ENCODE measurements around the gene NR2F1. TPM values are rescaled to one million over a fixed set of nuclear protein-coding genes. Genes with fewer than 3 reads are reported as not detected.

The NR2F1 gene
- total RNA-seq, 1 experiment from 2014 or later: not detected

GRCh38 chr5:93570294-93571113 is 12.5 kb upstream of the NR2F1 start:
- Histone ChIP-seq H2AFZ (ENCODE audit: low read length) (no peak overlapping the region), H3K27me3 (ENCODE audit: insufficient read depth, low read length) (peaks cover 62% of the 10 kb centered on the region), H2BK120ac (ENCODE audit: low read depth, low read length, poor library complexity, severe bottlenecking) (no peak overlapping the region), H3K9me3 (ENCODE audit: control insufficient read depth, low read depth, low read length) (no peaks in the 10 kb centered on the region), H3K18ac (ENCODE audit: insufficient read length, low read depth, low read length) (no peak overlapping the region), H3K56ac (ENCODE audit: insufficient read length, low read depth, low read length) (no peak overlapping the region), H2BK5ac (ENCODE audit: insufficient read length, low read length) (no peak overlapping the region), H4K91ac (ENCODE audit: insufficient read length, low read depth, low read length) (no peak overlapping the region), H3K23me2 (ENCODE audit: insufficient read length, low read depth, low read length, poor library complexity, severe bottlenecking) (peaks cover 3% of the 10 kb centered on the region), H4K5ac (ENCODE audit: insufficient read length, low read depth, low read length) (no peak overlapping the region), H3K4me1 (ENCODE audit: insufficient read depth, low read length) (peaks cover 3% of the 10 kb centered on the region; the same call in 1 of the 2 replicates), H2AK5ac (ENCODE audit: insufficient read length, low read length) (no peak overlapping the region), H2BK12ac (ENCODE audit: insufficient read length, low read depth, low read length) (no peak overlapping the region), H3K27ac (ENCODE audit: insufficient read length, low read depth, low read length) (no peak overlapping the region), H3T11ph (ENCODE audit: low read length) (no peak overlapping the region), H3K79me2 (ENCODE audit: insufficient read depth, low read length) (no peaks in the 10 kb centered on the region), H3K79me1 (ENCODE audit: insufficient read depth, low read depth, low read length, poor library complexity, severe bottlenecking) (no peaks in the 10 kb centered on the region), H3K14ac (ENCODE audit: insufficient read depth, low read length) (no peak overlapping the region), H3K4ac (ENCODE audit: low read depth, low read length) (no peak overlapping the region), H3K4me2 (ENCODE audit: insufficient read depth, insufficient read length, low read length) (peak overlapping the region; percentile 61), H4K20me1 (ENCODE audit: control insufficient read depth, insufficient read depth, insufficient read length) (no peaks in the 10 kb centered on the region), H4K8ac (replicated peaks; ENCODE audit: insufficient read length, low read depth, low read length) (no peak overlapping the region), H2BK20ac (ENCODE audit: low read depth, low read length, poor library complexity, severe bottlenecking) (no peak overlapping the region), H3K9ac (ENCODE audit: extremely low read depth, insufficient read length, low read length) (no peak overlapping the region), H2BK15ac (ENCODE audit: low read depth, low read length) (no peak overlapping the region), H3K23ac (ENCODE audit: insufficient read length, low read depth, low read length) (no peak overlapping the region)
- H3K27ac Mint-ChIP-seq: no peak overlapping the region
- no peaks in the 10 kb centered on the region for H3K36me3 Mint-ChIP-seq (ENCODE audit: insufficient read depth in 1 of 3, low read depth in 3 of 3)
- peaks cover 12% of the 10 kb centered on the region for H3K27me3 Mint-ChIP-seq (ENCODE audit: low read depth)
- peak; percentile 75 for DNase-seq
- no peaks in the 10 kb centered on the region; a peak in 2 of 5 replicates for H3K9me3 Mint-ChIP-seq
- whole genome bisulfite sequencing (ENCODE audit: extremely low coverage, insufficient read length, low lambda C conversion rate): no CpG with 5 or more reads among the region's 70 CpGs
- TF ChIP-seq CTCF (conservative IDR thresholded peaks at IDR 0.05): peak; percentile 36; the same call in 2 of the 3 replicates
- H3K4me3 Mint-ChIP-seq: peak overlapping the region; percentile 65 to 73
- H3K4me1 Mint-ChIP-seq: peaks cover 34 to 42% of the 10 kb centered on the region in 2 experiments
